Measurements from ENCODE around the gene ZNF423.

The ZNF423 gene

DNA sequence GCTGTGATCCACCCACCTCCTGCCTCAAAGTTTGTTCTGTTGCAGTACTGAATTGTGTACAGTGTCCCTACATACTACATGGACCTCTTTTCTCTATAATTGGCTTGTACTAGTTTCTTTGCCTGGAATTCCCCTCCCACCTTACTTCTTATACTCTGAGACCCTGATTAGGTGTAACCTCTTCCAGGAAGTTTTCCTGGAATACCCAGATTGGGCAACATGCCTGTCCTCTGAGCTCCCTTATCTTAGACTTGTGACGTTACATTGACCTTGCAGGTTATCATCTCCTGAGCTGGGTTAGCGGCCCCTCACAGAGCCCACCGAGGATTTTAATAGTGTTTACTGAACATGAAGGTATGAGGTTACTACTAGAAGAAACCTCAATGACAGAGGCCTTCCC is 237.0 kb downstream of the ZNF423 start:
- DNase-seq: no peak

DNA sequence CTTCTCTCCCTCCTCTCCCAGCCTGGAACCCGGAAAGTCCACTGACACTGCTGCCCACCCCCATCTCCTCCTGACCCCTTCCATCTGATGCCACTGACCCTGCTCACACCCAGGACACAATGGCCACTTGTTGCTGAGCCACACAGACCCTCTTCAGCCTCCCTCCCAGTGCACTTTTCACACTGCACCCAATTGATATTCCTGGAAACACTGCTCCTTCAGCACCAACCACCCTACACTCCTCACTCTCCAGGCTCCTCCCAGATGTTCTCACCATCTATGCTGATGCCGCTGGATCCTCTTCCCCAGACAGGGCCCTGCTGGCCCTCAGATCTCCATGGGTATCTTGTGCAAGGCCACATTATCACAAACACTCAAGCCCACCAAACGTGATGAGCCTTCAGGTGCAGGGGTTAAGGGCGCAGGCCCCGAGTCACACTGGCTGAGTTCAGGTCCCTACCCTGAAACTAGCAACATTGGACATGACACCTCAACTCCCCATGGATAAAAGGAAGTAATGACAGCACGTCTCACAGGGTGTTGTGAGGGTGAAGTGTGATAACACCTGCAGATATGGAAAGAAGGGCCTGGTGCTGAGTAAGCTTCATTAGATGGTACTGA is 238.1 kb downstream of the ZNF423 start:
- no peak for DNase-seq

DNA sequence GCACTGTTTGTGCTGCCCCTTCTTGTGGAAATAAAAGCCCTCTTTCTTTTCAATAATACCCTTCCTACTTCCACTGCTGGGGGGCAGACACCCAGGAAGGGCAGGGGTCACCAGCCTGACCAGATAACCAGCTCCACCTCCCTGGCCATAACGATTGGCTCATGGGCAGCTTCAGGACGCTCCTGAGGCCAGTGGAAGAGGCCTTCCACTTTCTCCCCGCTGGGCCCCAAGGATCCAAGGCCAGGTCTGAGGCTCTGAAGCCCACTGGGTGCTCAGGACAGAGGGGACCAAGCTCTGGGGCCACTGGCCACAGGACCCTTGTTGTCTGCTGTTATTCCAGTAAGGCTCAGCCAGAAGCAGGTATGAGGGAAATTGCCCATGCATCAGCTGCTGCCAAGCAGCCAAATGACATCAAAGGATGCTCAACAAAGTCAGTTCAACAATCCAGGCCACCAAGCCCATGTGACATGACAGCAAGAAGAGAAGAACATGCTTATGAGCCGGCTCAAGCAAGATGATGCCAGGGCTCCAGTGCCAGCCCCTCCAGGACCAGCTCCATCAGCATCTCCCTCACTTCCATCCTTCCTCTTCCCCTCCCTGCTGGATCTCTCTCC is 238.8 kb downstream of the ZNF423 start:
- DNase-seq: no peak

DNA sequence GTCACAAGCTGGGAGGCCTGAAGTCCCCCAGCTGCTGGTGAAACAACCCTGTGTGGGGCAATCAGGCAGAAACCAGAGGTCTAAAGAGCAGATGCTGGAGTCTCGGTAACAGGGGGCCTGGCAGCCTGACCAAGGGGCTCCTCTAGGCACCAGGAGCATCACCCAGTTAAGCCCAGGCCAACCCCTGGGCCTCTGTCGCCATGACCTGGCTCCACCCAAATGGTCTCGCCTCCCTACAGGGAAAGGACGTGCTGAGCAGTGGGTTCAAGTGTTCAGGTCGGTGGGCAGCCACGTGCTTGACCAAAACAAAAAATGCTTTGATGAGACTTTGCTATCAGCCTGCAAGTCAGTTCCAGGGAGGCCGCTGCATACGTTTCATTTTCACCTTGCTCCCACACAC is 240.3 kb downstream of the ZNF423 start:
- no peak for DNase-seq

DNA sequence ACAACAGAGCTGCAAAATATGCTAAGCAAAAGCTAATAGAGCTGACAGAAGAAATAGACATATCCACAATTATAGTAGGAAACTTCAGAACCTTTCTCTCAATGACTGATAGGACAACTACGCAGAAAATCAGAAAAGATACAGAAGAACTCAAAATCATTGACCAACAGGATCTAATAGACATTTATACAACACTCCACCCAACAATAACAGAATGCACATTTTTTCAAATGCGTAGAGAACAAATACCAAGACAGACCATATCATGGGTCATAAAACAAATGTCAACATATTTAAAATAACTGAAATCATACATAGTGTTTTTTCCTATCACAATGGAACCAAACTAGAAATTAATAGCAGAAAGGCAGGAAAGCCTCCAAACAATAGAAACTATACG is 244.9 kb downstream of the ZNF423 start:
- no peak for DNase-seq

DNA sequence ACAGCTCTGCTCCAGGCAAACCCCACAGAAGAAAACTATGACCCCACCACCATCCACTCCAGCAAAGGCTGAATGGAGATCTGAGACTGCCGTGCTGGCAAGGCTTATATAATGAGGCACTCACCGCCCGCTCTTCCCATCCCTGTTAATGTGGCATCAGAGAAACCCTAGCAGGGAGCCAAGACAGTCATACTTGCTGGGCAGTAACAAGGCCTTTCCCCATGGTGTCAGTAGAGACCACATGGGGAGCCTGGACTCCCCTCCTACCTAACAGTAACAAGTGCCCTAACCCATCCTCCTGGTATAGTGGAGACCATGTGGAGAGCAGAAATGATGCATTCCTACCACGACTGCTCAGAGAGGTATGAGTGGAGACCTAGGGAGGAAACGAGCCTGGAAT is 247.1 kb downstream of the ZNF423 start:
- DNase-seq: no peak

- no peak for DNase-seq
Observed at GRCh38 chr16:49608098-49608497, 247.8 kb downstream of the ZNF423 start.

DNA sequence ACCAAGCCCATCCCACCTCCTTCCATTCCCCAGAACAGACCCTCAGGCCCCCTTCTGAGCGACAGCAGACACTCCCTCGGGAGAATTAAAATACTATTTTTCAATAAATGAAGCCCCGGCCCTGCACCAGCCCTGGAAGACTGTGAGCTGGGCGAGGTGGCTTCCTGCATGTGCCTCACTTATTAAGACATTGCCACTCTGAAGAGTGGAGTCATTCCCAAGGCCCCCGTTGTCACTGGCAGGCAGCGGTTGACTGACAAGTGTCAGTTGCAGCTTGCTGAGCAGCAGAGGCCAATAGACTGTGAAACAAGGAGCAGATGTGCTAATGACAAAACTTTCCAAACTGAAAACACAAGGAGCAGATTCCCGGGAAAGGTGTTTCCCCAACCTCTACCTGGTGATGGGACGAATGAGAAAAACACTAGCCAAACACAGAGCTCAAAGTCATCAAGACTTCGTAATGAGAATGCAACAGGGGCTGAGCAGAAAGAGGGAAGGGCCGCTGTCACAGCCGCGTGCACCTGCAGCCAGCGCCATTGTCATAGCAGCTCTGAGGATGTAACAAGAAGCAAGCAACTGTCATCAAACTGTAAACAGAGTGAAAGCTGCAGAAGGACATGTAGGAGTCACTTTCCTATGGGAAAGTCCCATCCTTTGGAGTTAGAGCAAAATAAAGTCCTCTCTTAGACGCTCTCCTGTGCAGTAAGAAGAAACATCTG is 250.2 kb downstream of the ZNF423 start:
- no peak for DNase-seq

GRCh38 chr16:49604602-49605001 is 251.3 kb downstream of the ZNF423 start:
- no peak for DNase-seq

GRCh38 chr16:49603956-49604355 is 252.0 kb downstream of the ZNF423 start:
- DNase-seq: no peak

DNA sequence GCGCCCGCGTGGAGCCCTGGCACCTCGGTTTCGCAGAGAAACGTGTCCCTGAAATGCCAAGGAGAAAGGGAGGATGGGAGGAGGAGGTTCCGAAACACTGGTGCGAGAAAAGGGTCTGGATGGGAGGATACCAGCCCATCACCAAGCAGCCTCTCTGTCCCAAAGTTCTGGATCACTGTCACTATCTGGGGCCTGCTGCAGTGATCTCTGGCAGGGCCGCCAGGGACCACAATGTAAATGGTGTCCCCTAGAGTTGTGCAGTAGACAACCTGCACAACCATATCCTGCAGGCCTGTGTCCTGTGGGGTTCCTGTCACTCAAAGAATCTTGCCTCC is 253.0 kb downstream of the ZNF423 start:
- DNase-seq: no peak

DNA sequence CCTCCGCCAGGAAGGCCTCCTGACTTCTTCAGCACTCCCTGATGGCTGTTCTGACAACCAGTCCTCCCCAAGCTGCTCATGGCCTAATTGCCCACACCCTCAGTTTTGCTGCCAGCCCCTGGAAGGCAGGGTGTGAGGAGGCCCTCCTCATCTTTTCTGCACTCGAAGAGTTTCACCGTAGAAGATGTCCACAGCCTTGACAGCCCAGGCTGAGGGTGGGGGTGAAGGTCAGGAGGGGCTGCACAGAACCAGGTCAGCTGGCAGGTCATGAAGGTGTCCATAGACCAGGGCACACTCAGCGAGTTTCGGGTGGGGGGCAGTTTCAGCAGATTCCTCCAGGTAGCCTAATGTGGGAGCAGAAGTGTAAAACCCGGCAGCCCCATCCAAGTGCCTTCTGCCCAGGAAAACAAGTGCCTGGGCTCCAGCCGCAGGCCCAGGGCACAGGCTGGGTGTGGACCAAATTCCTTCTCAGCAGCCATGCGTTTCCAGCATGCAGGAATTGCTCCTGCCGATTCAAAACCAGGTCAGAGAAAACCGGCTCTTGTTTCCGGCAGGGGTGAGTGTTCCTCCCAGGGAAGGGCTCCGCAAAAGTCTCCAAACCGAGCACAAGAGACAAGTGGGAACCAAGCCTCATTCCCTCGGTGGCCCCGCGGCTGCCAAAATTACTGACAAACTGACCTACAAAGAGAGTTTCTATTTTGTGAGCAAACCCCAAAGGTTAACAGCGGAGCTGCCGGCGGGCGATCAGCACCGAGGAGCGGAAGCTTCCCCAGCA is 253.5 kb downstream of the ZNF423 start:
- DNase-seq: no peak

GRCh38 chr16:49601576-49601975 is 254.3 kb downstream of the ZNF423 start:
- no peak for DNase-seq

DNA sequence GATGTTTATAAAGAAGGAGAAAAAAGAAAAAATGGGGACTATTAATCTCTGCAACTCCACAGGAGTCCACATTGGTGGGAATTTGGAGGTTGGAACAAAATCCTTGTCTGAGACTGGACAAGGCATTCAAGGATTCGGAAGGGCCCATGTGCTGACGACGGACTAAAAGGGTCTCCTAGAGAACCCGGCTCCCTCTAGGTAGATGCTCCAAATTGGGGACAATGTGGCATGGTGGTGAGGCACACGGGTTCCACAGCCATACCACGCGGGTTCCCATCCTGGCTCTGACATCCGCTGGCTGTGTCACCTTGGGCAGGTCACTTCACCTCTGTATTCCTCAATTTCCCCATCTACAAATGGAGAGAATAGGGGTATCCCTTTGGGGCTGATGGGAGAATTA is 254.9 kb downstream of the ZNF423 start:
- DNase-seq: no peak

DNA sequence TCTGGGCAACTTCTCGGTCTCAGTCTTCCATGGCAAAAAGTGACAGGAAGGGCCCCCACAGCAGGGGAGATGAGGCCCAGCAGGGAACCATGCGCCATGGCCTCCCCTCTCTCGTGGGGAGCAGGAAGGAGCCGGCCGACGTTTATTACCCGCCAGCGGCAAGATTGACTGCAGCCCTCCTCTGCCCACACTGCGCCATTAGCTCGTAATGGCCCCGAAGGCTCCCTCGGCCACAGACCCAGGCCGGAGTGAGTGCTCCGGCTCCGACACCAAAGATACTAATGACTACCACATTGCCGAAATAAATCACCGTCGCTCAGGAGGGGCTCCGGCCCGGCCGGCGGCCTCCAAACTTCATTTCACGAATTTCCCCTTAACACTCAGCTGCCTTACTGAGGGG is 255.4 kb downstream of the ZNF423 start:
- no peak for DNase-seq

DNA sequence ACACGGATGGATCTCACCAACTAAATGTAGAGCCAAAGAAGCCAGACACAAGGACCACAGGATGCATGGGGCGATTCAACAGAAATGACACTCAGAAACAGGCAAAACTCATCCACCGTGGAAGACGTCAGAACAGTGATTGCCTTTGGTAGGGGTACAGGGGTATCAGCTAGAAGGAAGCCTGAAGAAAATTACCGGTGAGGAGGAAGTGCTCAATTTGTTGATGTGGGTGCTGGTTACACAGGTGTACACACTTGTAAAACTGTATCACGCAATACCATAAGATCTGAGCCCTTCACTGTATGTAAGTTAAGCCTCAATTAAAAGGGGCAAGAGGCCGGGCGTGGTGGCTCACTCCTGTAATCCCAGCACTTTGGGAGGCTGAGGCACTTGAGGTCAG is 256.2 kb downstream of the ZNF423 start:
- DNase-seq: no peak

DNA sequence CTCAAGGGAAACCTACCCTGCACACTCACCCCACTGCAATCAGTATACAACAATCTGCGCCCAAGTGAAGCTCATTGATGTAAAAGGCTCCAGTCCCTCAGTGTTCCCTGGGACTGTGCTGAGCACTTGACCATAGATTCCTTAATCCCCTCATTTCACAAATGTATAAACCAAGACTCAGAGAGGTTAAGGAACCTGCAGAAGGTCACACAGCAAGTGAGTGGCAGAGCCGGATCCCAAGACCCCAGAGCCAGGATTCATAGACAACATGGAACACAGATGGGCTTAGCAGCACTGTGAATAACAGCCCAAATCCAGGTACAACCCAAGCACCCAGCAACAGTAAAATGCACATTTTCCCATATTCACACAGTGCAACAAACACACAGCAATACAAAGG is 256.6 kb downstream of the ZNF423 start:
- no peak for DNase-seq

DNA sequence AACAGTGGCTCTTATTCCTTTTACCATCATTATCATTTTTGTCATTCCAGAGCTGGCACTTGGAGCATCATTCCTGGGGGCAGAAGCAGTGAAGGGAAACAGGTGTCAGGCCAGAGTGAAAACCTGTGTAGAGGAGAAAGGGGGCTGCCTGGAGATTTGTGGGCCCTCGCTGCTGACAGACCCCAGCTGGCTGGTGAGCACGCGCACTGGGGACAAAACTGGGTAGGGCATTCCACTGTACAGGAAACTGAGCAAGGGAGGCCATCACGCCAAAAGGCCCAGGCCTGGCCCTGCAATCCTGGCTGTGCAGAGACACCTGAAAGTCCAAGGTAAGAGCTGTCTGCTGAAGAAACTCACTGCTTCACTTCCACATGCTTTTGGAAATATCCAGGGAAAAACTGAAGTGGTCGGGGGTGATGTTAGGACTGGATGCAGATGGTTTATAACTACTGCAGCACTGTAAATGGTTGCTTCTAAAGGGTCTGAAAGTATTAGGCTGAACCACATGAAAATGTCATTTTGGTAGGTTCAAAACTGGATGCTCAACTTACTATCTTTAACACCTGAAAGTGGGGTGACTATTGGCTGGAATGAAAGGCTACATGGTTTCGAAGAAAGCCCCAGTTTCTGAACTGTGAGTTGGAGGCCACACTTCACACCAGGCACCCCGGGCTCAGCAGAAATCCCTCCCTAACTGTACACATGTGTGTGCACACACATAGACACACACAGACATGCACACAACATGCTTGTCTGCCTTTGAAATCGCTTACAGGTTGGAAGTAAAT is 257.3 kb downstream of the ZNF423 start:
- no peak for DNase-seq

- no peak for DNase-seq
Observed at GRCh38 chr16:49597796-49598195, 258.1 kb downstream of the ZNF423 start.

DNA sequence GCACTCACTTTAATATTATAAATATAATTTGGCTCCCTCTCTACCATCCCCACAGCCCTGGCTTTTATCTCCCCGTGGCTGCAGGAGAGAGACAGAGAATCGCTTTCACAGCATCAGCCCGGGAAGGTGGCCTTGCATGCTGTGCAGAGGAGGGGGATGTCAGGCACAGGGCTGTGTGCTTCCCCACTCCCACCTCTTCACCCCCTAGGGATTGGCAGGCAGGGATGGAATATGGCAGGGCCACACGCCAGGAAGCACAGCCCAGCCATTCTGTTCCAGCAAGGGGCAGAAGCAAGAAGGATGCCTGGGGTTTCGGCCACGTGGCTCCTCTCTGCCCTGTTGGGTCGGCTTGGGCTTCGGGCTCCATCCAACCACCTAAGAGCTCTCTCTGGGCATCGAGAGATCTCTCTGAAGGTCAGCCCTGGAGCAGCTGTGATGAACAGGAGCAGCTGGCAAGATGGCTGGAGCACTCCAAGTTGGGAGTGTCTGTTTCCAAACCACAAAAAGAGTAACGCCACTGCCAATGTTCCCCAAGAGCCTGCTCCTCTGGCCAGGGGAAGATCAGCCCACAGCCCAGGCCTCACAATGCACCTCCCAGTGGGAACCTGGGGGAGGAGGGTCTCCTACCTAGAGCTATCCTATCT is 259.1 kb downstream of the ZNF423 start:
- DNase-seq: no peak

GRCh38 chr16:49596068-49596467 is 259.8 kb downstream of the ZNF423 start:
- no peak for DNase-seq

- no peak for DNase-seq
Observed at GRCh38 chr16:49594685-49595498, 261.0 kb downstream of the ZNF423 start.
